SIG-M5 (cell line): ENCODE measurements around the gene ZNF823.

Experiments
- DNase-seq: peaks from one replicate; lab custom pipeline; 2025; lab: John Stamatoyannopoulos, UW

The ZNF823 gene

DNA sequence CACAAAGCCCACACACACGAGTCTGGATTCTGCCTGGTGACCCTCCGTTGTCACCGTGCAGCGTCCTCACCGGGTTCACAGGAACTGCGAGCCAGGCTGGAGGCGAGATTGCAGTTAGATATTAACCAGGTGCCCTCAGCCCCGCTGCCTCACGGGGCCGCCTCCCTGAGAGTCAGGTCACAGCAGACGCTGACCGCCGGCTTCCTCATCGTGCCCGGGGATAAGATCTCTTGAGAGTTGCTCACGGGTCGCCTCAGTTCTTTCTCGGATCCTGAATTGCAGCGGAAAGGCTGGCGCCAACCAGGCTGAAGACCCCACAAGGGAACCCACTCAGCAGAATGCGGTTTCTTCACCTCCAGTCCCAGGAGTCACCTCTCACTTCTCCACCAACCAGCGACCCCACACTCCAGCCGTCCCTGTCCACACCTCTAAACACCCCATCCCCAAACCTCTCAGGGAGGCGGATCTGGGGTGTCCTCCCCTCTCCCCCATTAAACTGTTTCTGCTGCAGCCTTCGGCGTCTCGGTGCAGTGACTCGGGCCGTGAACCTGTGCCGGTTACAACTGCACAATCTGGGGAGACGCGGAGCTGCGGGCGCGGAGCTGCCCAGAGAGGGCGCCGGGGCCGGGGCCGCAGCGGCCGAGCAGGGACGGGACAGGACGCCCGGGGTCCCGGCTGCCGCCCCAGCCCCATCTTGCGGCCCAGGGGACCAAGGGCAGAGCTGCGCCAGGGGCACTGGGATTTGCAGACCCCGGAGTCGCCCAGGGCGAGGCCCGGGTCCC is 591 bp downstream of the ZNF823 start:
- no peak for DNase-seq

DNA sequence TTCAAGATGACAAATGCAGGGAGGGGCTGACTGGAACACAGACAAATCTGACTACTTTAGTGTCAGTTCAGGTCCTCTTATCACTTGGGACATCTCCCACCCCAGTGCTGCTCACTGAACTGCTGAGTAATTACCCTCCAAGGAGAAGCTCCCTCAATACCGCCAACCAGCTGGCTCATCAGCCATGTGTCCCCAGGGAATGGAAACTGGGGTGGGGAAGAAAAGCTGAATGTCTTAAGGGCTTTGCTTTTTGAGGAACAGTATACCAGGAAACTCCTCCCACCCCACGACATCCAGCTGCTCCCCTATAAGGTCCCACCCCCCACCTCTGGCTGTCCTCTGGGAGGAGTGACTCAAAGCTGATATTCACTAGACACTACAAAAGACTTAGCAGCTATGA is 2.0 kb downstream of the ZNF823 start:
- DNase-seq, result no peak

DNA sequence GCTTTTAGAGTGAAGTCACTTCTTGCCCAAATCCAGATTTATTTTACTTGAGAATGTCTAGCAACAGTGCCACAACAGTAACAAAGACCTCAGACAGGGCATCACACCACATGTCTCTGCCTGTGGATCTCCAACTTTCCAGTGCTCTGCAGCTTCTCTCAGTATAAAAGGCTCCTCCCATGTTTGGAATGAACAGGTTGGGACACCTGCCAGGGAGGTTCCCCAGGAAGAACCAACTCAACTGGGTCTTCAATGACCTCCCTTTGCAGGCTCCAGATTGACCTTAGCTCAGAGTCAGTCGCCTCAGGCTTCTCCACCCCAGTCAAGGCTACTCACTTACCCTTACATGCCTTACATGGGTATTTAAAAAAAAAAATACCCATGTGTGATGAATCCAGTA is 3.4 kb downstream of the ZNF823 start:
- DNase-seq, result no peak

DNA sequence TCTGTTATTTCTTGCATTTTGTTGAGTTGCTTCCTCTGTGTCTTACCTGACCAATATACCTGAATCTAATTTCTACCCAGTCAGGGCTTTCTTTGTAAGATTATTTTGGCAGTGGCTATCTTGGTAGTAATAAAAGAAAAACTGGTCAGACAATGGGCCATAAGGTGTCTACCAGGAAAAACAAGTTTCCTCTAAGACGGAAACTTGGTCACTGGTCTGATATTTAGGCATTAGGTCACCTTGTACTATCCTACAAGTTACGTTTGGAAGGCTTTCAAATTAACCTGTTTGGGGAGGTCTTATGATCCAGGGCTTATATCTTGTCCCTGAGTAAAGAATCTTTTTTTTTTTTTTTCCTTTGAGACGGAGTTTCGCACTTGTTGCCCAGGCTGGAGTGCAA is 9.2 kb downstream of the ZNF823 start:
- DNase-seq, result no peak

DNA sequence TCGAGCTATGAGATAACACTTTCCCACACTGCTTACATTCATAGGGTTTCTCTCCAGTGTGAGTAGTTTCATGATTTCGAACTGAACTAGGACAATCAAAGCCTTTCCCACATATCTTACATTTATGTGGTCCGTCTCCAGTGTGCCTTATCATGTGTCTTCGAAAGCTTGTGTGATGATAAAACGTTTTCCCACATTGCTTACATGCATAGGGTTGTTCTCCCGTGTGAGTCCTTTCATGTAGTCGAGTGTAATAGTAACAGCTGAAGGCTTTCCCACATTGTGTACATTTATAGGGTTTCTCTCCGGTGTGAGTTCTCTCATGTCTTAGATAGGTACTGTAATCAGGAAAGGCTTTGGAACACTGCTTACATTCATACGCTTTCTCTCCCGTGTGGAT is 16.3 kb downstream of the ZNF823 start:
- no peak for DNase-seq

DNA sequence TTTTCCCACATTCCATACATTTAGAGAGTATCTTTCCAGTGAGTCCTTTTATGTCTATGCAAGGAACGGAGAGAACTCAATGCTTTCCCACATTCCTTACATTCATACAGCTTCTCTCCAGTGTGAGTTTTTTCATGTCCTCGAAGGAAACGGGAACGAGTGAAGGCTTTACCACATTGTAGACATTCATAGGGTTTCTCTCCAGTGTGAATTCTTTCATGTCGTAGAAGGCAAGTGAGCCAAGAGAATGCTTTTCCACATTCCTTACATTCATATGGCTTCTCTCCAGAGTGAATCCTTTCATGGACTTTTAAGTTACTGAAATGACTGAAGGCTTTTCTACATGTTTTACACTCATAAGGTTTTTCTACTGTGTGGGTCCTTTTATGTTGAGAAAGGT is 17.1 kb downstream of the ZNF823 start:
- DNase-seq, result no peak

DNA sequence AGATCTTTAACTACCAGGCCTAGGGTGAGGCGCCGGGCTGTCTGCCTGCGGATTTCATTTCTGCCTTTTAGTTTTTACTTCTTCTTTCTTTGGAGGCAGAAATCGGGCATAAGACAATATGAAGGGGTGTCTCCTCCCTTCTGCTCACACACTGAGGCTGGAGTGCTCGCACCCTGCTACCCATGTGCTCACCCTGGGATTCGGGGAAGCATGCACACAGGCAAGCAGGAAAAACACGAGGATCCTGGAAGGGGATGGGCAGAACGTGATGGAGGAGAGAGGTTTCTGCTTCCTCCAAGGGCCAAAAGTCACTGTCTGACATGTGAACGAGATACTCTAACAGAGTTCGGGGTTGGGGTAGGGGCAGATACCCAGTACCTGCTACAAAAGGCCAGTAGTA is 28.4 kb downstream of the ZNF823 start:
- no peak for DNase-seq

DNA sequence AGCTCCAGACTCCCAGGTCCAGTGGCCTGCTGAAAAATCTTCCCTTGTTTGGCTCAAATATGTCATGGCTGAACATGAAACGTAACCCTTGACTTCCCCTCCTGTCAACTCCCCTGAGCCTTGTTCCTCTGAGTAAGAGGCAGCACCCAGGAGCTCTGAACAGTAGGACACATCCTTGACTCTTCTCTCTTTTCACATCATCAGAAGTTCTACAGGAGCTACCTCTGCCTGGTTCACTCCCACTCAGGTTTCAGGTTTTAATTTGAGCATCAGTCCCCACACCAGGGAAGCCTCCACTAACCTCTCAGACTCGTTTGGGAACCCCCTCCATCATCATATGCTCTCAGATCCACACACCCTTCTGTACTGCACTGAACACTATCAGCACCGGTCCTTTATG is 30.3 kb downstream of the ZNF823 start:
- DNase-seq, result no peak

DNA sequence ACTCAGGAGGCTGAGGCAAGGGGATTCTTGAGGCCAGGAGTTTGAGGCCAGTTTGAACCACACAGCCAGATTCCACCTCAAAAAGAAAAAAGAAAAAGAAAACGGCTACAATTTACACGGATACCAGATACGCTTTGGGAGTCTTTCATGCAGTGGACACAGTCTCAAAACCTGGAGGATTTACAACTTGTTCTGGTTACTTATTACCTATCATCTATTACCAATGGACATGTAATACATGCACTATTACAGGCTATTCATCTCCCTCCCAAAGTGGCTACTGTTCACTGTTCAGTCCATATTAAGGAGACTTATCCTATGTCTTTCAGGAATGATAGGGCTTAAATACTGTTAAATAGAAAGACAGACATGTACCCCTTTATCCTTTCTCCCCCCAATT is 33.3 kb downstream of the ZNF823 start:
- DNase-seq, result no peak

DNA sequence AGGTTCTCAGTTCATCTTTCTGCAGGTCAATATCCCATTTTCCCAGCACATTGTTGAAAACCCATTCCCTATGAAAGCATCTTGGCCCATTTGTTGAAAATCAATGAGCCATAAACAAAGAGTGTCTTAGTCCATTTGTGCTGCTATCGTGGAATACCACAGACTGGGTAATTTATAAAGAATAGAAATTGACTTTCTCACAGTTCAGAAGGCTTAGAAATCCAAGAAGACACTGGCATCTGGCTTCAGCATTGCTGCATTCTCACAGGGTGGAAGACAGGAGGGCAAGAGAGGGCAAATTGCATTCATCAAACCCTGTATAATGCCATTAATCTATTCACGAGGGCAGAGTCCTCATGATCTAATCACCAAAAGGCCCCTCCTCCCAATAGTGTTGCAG is 34.1 kb downstream of the ZNF823 start:
- DNase-seq, result no peak

DNA sequence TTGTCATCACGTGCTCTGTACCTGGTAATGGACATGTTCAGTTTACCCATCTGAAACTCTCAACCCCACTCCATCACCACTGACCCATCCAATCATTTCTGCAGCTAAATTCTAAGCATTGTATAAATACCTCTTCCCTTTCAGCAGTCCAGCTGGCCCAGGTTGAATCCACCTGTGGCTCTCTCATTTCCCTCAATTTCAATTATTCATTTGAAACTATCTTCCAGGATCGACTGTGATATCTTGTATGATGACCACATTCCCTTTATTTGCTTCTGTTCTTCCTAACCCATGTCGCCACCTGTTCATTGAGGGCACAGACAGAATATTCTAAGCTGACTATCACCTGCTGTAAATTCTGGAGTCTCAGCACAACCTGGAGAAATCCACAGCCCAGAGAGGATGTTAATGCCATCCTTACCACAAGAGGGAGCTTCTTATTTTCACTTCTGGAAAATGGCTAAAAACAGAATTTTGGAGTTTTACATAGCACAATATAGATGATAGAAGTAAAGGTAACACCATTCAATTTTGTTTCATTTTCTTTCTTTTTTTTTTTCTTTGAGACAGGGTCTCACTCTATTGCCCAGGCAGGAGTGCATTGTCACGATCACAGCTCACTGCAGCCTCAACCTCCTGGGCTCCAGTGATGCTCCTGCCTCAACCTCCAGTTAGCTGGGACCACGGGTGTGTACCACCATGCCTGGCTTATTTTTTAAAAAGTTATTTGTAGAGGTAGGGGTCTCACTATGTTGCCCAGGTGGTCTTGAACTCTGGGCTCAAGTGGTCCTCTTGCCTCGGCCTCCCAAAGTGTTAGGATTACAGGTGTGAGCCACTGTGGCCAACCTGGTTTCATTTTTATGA is 38.6 kb downstream of the ZNF823 start:
- no peak for DNase-seq

DNA sequence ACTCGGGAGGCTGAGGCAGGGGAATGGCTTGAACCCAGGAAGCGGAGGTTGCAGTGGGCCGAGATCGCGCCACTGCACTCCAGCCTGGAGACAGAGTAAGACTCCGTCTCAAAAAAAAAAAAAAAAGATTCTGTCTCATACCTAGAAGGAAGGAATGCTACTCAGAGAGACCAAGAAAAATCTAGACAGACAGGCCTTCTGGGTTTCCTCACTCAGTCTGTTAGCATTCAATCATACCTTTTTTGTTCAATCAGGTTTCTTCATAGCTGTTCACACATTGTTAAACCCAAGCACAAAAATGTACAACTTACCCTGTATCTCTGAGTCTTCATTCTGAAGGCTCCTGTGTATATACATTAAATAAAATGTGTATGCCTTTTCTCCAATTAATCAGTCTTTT is 40.5 kb downstream of the ZNF823 start:
- DNase-seq, result no peak

DNA sequence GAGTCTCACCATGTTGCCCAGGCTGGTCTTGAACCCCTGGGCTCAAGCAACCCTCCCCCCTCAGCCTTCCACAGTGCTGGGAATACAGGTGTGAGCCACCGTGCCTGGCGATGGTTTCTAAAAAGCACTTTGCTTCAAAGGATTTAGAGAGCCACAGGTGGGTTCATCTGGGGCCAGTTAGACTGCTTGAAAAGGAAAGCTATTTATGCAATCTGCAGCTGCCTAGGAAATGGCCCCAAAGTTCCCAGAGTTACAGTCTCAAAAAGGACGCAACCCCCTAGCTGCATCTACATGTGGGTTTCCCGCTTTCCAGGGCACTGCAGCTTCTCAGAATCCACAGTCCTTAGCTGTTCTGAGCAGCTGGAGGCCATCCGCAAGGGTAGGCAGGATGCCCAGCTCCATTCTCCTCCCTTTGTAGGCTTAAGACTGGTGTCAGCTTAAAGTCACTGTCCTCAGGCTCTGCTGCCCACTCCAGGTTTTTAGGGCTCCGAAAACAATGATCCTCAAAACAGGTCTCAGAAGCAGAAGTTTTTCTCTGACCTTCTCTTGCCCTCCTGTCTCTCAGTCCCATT is 41.4 kb downstream of the ZNF823 start:
- no peak for DNase-seq

DNA sequence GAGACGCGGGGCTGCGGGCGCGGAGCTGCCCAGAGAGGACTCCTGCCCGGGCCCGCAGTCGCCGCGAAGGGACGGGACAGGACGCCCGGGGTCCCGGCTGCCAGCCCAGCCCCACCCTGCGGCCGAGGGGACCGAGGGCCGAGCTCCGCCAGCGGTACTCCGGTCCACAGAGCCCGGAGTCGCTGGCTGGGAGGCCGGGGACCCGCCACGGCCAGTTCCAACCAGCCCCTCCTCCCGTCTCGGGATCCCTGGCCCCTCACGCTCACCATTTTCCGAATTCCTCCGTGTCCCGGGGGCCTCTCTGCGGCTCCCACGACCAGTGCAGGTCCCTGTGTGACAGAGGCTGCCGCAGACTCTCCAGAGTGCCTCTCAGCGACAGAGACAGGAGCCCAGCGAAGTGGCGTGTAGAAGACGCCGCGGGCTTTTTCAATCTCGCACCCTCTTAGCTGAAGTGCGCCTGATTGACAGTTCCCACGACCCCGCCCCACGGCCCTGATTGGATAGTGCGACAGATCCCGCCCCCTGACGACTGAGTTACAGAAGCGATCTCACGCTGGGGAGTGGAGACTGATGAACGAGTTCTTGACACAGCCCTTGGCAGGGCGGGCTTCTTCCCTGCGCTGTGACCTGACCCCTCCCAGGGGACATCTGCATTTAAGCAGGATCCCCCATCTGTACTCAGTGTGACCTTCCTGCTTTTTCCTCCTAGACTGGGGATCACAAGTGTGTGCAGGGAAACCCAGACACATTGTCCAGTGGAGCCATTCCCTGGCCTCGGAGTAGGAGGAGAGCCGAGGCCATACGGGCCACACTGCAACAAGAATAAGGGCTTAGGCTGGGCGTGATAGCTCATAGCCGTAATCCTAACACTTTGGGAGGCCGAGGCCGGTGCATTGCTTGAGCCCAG is 44.0 kb downstream of the ZNF823 start:
- DNase-seq, result no peak

DNA sequence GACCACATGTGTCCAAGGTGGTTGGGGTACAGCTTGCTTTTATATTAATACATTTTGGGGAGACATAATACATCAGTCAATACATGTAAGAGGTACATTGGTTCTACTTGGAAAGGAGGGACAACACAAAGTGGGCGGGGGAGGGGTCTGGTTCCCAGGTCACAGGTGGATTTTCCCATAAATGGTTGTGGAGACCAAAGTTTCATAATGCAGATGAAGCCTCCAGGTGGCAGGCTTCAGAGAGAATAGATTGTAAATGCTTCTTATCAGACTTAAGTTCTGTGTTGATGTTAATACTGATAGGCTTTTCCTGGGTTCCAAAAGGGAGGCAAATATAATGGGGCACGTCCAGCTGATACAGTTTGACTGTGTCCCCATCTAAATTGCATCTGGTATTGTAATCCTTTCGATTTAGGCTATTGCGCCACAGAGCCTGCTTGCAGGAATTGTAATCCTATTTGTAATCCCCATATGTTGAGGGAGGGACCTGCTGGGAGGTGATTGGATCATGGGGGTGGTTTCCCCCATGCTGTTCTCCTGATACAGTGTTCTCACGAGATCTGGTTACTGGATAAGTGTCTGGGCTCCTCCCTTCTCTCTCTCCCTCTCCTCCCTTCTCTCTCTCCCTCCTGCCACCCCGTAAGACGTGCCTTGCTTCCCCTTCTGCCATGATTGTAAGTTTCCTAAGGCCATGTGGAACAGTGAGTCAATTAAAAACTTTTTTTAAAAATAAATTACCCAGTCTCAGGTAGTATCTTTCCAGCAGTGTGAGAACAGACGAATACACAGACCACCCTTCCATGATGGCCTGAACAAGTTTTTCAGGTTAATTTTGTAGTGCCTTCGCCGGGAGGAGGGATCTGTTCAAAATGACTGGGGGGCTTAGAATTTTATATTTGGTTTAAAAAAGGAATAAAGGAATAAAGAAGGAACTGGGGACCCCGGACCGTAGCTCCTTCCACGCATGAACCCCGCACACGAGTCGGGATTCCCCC is 44.9 kb downstream of the ZNF823 start:
- DNase-seq, result no peak

DNA sequence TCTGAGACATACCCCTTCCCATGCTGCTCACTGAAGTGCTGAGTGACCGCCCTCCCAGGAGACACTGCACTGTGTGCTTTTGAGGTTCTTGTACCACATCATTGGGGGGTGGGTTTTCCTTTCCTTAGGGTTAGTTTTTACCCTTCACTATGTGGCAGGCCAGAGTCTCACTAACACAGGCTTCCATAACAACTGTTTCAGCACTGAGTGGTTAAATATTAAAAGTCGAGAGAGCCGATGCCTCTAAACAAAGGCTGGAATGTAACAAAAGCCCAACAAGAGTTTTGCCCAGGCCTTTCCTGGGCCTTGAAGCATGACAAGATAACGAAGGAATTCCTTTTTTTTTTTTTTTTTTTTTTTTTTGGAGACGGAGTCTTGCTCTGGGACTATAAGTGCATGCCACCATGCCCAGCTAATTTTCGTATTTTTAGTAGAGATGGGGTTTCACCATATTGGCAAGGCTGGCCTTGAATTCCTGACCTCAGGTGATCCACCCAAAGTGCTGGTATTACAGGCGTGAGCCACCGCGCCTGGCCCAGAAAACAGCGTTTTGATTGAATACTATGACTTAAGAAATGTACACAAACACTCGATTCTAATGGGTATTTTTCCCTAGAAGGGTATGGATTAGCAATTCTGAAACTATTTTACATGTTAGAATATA is 46.5 kb downstream of the ZNF823 start:
- DNase-seq, result no peak

DNA sequence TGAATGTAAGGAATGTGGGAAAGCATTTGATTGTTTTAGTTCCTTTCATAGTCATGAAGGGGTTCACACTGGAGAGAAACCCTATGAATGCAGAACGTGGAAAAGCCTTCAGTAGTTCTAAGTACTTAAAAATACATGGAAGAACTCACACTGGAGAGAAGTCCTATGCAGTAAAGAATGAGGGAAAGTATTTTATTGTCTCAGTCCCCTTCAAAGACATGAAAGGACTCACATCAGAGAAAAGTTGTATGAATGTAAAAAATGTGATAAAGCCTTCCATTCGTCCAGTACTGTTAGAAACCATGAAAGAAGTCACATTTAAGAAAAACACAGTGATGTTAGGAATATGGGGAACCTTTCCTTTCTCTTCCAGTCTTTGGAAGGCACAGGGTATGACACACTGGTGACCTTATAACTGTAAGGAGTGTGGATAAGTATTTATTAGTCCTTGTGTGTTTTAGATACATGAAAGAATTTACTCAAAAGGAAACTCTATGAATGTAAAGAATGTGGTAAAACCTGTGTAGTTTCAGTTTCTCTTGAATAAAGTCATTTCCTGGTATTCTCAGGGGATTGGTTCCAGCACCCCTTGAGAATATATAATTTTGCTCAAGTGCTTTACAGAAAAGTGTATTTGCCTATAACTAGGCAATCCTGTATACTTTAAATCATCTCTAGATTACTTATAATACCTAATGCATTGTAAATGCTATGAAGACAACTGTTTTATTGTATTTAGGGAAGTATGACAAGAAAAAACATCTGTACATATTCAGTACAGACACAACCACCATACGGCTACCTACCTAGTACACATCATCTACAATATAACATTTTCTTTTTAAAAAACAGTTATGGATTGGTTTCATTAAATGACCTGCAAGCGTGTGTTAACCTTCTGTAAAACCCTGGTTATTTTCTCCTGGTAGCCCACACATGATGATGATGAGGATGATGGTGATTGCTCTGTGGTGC is 52.8 kb downstream of the ZNF823 start:
- no peak for DNase-seq

DNA sequence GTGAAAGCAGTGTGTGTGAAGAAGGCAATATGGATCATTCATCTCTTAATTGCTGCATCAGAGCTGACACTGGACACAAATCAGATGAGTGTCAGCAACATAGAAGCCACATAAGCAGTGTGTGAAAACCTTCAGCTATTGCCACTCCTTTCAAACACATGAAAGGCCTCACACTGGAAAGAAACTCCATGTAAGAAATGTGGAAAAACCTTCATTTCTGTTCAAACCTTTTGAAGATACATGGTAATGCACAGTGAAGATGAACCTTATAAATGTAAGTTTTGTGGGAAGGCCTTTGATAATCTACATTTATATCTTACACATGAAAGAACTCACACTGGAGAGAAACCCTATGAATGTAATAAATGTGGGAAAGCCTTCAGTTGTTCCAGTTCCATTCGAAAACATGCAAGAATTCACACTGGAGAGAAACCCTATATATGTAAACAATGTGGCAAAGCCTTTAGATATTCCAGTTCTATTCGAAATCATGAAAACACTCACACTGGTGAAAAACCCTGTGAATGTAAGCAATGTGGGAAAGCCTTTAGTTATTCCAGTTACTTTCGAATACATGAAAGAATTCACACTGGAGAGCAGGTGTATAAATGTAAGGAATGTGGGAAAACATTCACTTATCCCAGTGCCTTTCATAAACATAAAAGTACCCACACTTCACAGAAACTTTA is 53.6 kb downstream of the ZNF823 start:
- DNase-seq, result no peak
